GM12874 (cell line): ENCODE results near the gene KMT5B.

Experiments used
- CTCF ChIP-seq: IDR thresholded peaks from 2 replicates; pipeline ENCODE4 v1.5.1; 2011; ENCODE audit warnings: low read depth, mild to moderate bottlenecking, control low read depth, low read length, moderate library complexity; ENCODE audit not compliant: insufficient read depth

KMT5B gene

GRCh38 chr11:68160100-68160695 is 52.9 kb downstream of the KMT5B start:
- no peak for TF ChIP-seq CTCF

- no peak for TF ChIP-seq CTCF
These were observed 53.4 kb downstream of the KMT5B start for GRCh38 chr11:68159665-68160064.

GRCh38 chr11:68159161-68159560 is 53.9 kb downstream of the KMT5B start:
- TF ChIP-seq CTCF, result no peak

GRCh38 chr11:68158580-68158979 is 54.5 kb downstream of the KMT5B start:
- no peak for TF ChIP-seq CTCF

- TF ChIP-seq CTCF, result no peak
These were observed 59.4 kb downstream of the KMT5B start for GRCh38 chr11:68153742-68154141.

GRCh38 chr11:68150037-68150436 is 63.1 kb downstream of the KMT5B start:
- no peak for TF ChIP-seq CTCF

GRCh38 chr11:68149417-68149816 is 63.7 kb downstream of the KMT5B start:
- TF ChIP-seq CTCF, result no peak
